Jurkat, Clone E6-1 (cell line): Measurements from ENCODE around the gene NT5C3A.
A peak's percentile ranks its signal among the peaks of the same experiment; 100 is the strongest.
"Not testable (repeated sequence)": the region's sequence is repeated elsewhere in the genome, so short reads cannot be mapped to it uniquely, and the experiment has no call there.

Source experiments
- DNase-seq: peaks from one replicate; pipeline ENCODE4 v3.0.0-alpha.2; 2011; ENCODE audit warnings: low read depth, low spot score
- H3K4me3 ChIP-seq: 2 replicates; pipeline ENCODE4 v1.5.1; 2011; ENCODE audit warnings: mild to moderate bottlenecking, low read length, control low read depth, moderate library complexity

Gene NT5C3A

DNA sequence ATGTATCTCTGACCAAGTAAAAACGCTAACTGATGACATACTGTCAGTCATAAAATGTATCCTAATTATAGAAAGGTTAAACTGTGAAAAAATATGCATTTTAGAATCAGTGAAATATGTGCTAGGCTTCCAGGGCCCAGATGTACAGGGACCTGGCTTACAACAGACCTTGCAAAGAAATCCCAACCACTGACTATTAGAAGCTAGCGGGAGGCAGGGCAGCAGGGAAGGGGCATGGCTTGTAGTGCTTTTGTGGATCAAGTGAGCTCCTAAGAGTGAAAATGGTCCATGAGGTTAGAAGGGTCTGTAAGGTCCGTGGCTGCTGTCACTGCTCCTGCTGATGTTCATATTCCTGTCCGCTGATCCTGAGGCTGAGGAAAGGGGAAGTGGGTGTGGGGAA, 64.6 kb downstream of the NT5C3A start:
- DNase-seq, H3K4me3 ChIP-seq: not testable (repeated sequence)

DNA sequence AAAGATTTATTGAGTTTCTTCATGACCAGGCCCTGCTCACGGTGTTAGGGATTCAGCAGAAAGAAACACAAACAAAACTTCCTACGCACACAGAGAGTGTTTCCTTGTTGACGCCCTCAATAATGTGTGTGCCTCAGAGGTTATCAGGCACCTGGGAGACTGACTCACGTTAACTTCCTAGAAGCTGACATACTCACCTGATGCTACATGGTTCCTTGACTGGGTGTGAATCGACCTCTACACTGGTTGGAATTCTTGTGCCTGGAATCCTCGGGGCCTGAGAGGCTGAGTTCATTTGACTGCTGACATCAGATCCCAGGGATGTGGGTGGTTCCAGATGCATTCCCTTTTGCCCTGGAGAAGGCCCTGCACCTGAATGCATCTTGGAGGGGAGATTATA, 69.8 kb downstream of the NT5C3A start:
- H3K4me3 ChIP-seq, DNase-seq: not testable (repeated sequence)

DNA sequence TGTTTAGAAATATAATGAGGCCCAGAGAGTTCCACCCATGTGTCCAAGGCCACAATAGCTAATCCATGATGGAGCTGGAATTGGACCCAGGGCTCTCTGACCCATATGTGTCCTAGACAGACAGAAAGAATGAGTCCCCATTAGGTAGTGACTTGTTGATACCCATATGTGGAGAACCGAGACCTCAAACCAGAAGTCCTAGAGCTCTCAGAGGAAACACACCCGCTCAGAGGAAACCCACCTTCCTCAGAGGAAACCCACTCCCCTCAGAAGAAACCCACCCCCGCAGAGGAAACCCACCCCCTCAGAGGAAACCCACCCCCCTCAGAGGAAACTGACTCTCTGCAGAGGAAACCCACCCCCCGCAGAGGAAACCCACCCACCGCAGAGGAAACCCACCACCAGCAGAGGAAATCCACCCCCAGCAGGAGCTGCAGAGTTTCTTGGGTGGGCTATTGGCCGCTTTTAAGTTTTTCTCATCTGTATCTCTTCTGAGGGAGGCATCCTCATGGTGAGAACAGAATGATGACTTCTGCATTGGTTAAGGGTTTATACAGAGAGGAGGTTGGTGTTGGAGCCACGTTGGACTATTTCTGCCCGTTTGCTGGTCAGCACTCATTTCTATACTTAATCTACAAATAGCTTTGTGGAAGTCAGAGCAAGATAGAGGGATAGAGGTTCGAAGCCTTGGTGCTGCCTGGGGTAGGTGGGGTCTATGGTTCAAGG, 70.4 kb downstream of the NT5C3A start:
- DNase-seq, result peak; percentile 46
- not testable (repeated sequence) for H3K4me3 ChIP-seq

DNA sequence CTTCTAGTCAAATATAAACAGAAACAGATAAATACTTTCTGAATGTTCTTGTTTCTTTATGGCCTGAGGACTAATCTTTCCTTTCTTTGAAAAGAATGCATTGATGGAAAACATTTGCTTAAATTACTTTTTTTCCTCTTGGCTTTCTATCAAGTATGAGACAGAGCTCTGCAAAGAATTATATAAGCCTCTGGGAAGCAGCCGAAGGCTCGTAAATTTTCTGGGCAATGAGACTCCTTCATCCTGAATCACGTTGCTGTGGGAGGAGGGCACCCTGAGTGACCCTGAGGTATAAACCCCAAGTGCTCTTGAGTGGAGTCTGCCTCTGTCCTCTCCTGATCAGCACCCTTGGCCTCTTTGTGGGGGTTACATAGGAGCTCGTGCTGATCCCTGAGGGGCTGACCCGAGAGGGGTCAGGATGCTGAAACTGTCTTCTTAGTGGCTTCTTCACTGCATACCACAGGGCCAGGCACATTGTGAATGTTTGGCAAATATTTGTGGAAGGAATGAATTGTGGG, 71.4 kb downstream of the NT5C3A start:
- not testable (repeated sequence) for H3K4me3 ChIP-seq, DNase-seq

DNA sequence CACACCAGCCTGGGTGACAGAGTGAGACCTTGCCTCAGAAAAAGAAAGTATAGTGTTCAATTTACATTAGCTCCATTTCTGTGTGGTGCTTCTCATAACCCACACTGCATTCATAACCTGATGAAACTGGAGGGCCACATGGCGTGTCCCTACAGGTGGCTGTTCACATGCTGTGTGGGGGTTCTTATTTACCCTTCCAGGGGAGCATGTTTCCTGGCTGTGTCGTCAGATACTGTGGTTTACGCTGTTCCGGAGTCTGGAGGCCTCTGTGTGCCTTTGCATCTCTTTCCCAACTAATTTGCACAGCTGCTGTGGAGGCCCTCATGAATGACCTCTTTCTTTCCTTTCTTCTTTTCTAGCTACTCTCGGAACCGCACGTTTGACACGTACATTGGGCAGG, 74.4 kb downstream of the NT5C3A start:
- H3K4me3 ChIP-seq, result not testable (repeated sequence)
- peak; percentile 18 for DNase-seq

DNA sequence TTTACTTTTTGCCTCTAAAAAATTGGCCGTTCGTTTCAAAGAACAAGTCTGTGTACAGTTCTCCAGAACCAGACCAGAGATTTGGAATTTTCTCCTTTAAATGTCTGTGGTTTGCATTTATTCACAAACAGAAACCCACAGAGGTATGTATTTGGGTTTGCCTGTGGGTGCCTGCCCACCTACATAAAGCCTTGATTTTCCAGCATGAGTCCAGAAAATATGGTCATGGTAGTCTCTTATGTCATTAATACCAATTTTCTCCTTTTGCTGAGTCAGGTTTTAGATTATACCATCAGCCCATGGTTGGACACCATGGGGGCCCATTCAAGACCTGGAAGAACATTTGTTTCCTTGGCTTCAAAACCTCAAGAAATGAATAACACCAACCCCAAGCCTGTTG, 82.7 kb downstream of the NT5C3A start:
- DNase-seq, H3K4me3 ChIP-seq: not testable (repeated sequence)

DNA sequence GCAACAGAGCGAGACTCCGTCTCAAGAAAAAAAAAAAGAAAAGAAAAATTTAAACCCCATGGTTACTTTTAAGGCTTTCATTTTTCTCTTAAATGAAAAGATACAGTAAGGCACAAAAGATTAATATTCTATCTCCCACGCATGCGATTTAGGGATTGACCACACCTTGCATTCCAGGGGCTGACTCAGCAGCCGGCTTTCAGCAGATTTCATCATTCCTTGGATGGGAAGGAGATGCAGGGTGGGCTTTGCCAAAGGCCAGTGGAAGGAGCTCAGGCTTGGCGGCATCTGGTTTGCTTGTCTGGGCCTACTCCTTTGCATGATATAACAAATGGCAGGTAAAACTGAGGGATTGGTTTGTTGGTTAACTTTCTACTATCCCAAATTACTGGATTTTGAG, 83.3 kb downstream of the NT5C3A start:
- not testable (repeated sequence) for DNase-seq

DNA sequence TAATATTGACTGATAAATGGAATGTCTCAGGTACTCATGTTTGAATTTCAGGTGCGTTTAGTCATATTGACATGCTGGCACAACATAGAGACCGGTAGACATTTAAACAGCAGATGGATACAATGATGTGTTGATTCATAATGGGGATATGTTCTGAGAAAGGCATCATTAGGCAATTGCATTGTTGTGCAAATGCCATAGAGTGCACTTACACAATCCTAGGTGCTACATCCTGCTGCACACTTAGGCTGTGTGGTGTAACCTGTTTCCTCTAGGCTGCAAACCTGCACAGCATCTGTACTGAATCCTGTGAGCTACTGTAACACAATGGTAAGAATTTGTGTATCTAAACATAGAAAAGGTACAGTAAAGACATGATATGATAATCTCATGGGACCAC, 85.4 kb downstream of the NT5C3A start:
- H3K4me3 ChIP-seq, DNase-seq: not testable (repeated sequence)

More for the DNA sequence above, 83.3 kb downstream of the NT5C3A start:
- not testable (repeated sequence) for H3K4me3 ChIP-seq

DNA sequence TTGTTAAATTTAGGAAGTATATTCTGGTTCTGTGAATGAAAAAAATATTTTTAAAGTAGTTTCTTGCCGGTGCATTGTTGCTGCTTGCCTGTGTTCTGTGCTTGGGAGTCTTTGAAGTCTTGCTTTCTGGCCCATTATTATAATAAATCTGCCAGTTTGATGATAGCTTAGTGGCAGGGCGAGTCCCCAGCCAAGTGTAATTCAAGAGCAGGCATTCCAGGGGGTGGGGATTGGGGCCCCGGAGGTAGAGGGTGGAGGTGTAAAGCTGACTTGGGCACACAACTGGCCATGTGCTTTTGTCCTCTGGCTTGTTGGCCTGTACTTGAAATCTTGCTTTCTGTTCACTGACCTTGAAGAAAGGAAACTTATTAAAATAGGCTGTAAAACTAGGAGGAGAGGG, 90.6 kb downstream of the NT5C3A start:
- H3K4me3 ChIP-seq, DNase-seq: not testable (repeated sequence)

DNA sequence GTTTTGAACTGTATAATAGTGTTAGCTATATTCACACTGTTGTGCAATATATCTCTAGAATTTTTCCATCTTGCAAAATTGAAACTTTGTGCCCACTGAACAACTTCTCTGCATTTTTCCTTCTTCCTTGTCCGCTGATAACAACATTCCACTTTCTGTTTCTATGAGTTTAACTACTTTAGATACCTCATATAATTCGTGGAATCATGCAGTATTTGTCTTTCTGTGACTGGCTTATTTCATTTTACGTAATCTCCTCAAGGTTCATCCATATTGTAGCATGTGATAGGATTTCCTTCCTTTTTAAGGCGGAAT, 95.4 kb downstream of the NT5C3A start:
- DNase-seq, H3K4me3 ChIP-seq: not testable (repeated sequence)

DNA sequence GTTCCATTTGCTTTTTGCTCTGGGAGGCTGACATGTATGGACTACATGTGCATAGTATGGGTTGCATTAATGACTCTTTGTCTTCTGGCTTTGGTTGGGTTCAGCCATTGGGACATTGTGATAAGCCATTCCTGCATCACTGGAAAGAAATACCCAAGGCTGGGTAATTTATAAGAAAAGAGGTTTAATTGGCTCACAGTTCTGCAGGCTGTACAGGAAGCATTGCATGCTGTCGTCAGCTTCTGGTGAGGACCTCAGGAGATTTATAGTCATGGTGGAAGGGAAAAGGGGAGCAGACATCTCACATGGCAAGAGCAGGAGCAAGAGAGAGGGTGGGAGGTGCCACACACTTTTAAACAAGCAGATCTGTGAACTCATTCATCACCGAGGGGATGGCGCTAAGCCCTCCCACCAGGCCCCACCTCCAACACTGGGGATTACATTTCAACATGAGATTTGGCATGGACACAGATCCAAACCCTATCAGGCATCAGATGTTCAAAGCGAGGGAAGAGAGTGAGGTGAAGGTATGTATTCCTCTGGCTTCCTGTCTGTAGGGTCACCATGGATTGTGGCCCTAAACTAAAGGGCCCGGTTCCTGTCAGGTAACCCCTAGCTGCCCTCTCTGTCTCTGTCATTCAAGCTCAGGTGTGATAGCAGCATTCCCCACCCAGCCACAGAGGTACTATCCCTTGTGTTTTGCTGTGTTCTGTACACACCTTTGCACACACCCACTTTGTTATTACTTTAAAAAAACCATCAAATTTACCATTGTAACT, 95.9 kb downstream of the NT5C3A start:
- H3K4me3 ChIP-seq, DNase-seq: not testable (repeated sequence)

DNA sequence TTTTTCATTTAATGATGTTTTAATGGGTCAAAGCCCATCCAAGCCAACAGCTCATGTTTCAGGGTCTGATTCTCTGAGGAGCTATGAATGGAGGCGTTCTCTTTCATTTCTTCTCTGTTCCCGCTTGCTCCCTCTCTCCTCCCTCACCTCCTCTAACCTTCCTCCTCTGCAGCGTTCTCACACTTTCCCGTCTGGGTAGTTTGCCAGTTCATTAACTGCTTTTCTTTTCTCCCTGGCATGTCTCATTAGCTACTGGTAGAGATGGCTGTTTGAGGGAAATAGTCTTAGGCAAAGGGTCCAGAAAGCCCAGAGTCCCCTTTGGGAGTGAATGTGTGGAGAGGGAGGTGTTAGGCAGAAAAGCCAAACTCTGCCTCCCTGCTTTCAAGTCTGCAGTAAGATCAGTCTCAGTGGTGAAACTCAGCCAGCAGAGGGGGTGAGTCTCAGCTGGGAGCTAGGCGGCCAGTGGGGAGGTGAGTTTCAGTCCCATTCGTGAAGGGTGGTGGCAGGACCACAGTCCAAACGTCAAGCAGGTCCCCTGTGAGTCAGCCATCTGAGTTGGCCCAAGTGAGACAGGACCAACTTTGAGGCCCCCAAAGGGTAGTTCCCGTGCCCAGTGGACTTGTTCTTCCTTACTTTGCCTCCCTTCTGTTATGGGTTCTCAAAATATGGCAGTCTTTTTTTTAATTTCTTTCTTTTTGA, 98.0 kb downstream of the NT5C3A start:
- H3K4me3 ChIP-seq, DNase-seq: not testable (repeated sequence)
